Measurements from ENCODE around the gene COMMD10.

DNA sequence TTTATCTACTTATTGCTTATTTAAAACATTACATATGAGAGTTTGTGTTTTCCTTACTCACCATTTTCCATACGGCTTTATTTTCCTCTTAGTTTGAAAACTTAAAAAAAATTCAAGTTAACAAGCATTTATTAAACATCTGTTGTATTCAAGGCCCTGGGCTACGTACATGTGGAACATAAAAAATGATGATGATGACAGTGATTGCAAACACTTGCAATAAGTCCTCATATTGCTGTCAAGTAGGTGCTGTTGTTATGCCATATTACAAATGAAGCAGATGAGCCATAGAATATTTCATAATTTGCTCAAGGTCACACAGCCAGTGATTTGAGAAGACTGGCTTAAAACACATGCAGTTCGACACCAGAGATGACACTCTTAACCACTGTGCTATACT lies 180.6 kb downstream of the COMMD10 start:
- TF ChIP-seq EZH2 (IDR thresholded peaks at IDR 0.05; ENCODE audit: borderline replicate concordance) = no peak
- TF ChIP-seq, protein P1, sequence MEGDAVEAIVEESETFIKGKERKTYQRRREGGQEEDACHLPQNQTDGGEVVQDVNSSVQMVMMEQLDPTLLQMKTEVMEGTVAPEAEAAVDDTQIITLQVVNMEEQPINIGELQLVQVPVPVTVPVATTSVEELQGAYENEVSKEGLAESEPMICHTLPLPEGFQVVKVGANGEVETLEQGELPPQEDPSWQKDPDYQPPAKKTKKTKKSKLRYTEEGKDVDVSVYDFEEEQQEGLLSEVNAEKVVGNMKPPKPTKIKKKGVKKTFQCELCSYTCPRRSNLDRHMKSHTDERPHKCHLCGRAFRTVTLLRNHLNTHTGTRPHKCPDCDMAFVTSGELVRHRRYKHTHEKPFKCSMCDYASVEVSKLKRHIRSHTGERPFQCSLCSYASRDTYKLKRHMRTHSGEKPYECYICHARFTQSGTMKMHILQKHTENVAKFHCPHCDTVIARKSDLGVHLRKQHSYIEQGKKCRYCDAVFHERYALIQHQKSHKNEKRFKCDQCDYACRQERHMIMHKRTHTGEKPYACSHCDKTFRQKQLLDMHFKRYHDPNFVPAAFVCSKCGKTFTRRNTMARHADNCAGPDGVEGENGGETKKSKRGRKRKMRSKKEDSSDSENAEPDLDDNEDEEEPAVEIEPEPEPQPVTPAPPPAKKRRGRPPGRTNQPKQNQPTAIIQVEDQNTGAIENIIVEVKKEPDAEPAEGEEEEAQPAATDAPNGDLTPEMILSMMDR (IDR thresholded peaks at IDR 0.05; ENCODE audit: poor library complexity) = no peak

Data from hepatocyte (in vitro differentiated cells).